LNCaP clone FGC (cell line): Measurements from ENCODE around the gene MTMR1.

Experiments
- DNase-seq: peaks from one replicate; pipeline ENCODE4 v3.0.0-alpha.2; 2011; ENCODE audit warnings: low read depth
- H3K4me3 ChIP-seq: 2 replicates; pipeline ENCODE4 v1.5.1; 2011; ENCODE audit warnings: mild to moderate bottlenecking, low read depth, low read length, control low read depth
- TF ChIP-seq, protein P1 (sequence below): IDR thresholded peaks from 2 replicates; pipeline ENCODE4 v1.5.1; 2012; ENCODE audit warnings: mild to moderate bottlenecking; ENCODE audit not compliant: control insufficient read depth, insufficient read depth; ENCODE audit errors: extremely low read depth

Gene MTMR1

GRCh38 chrX:150703695-150703974 is 10.4 kb downstream of the MTMR1 start:
- no peak overlapping the region for H3K4me3 ChIP-seq
- DNase-seq, result no peak
- TF ChIP-seq, protein P1, sequence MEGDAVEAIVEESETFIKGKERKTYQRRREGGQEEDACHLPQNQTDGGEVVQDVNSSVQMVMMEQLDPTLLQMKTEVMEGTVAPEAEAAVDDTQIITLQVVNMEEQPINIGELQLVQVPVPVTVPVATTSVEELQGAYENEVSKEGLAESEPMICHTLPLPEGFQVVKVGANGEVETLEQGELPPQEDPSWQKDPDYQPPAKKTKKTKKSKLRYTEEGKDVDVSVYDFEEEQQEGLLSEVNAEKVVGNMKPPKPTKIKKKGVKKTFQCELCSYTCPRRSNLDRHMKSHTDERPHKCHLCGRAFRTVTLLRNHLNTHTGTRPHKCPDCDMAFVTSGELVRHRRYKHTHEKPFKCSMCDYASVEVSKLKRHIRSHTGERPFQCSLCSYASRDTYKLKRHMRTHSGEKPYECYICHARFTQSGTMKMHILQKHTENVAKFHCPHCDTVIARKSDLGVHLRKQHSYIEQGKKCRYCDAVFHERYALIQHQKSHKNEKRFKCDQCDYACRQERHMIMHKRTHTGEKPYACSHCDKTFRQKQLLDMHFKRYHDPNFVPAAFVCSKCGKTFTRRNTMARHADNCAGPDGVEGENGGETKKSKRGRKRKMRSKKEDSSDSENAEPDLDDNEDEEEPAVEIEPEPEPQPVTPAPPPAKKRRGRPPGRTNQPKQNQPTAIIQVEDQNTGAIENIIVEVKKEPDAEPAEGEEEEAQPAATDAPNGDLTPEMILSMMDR, result no peak

- DNase-seq, result no peak
- TF ChIP-seq, protein P1, result no peak
- H3K4me3 ChIP-seq, result no peak overlapping the region
Measured at GRCh38 chrX:150704030-150704613, 10.9 kb downstream of the MTMR1 start.

DNA sequence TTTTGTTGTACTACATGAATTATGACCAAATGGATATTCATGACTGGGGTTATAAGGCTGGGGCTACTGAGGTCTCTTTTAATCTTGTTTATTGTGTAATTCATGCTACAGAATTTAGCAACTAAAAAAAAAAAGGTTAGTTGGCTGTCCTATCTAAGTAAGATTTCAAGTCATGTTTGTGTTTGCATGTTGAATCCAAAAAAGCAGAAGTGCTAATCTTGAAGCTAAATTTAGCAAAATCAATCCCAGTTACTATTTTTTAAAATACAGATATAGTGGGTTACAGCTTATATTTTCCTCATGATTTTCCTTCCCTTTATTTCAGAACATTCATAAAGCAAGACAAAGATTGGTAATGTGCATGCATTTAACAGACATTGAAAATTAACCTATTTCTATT is 19.4 kb downstream of the MTMR1 start:
- DNase-seq, result no peak
- TF ChIP-seq, protein P1, result no peak
- no peak overlapping the region for H3K4me3 ChIP-seq

DNA sequence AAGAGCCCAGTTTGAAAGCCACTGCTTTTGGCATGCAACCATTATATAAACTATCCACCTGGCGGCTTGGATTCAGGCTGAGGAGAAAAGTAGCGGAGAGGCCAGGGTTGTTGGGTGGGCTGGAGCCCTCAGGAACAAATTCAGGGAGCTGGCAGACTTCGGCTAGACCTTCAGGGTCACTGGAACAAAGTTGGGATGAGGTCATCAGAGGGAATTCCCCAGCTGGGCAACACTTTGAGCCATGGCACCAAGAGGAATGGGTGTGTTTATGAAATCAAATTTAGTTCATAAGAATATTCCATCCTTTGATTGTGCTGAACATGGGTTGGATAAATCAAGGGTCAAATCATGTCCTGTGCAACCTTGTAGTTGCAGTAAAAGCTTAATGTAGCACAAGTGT is 22.0 kb downstream of the MTMR1 start:
- DNase-seq, result no peak

GRCh38 chrX:150719621-150720020 is 26.4 kb downstream of the MTMR1 start:
- TF ChIP-seq, protein P1, result no peak
- no peak for DNase-seq
- no peak overlapping the region for H3K4me3 ChIP-seq

More for the DNA sequence above, 22.0 kb downstream of the MTMR1 start:
- no peak overlapping the region for H3K4me3 ChIP-seq
- TF ChIP-seq, protein P1, result no peak

DNA sequence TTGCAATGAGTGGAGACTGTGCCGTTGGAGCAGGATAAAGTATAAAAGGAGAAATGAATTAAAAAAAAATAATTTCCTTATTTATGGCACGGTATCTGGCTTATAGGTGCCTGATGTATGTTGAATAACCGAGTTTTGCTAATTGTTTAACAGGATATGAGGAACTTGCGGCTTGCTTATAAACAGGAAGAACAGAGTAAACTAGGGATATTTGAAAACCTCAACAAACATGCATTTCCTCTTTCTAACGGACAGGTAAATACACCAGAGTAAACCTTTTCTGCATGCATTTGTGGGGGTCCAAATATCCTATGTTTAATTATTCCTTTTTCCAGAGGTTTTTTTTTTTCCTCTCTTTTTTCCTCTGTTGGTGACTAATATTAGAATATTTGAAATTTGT is 36.8 kb downstream of the MTMR1 start:
- TF ChIP-seq, protein P1, result no peak
- H3K4me3 ChIP-seq, result no peak overlapping the region
- no peak for DNase-seq

GRCh38 chrX:150730719-150731118 is 37.5 kb downstream of the MTMR1 start:
- DNase-seq, result no peak
- H3K4me3 ChIP-seq, result no peak overlapping the region
- TF ChIP-seq, protein P1, result no peak
